NCI-H510A treated with DMSO at 0.1 percent for 48 hours (cell line): ENCODE measurements around the gene GPATCH1.
A peak's percentile ranks its signal among the peaks of the same experiment; 100 is the strongest.

Source experiments
- DNase-seq: peaks from one replicate; lab custom pipeline; 2025; lab: John Stamatoyannopoulos, UW

Gene GPATCH1

GRCh38 chr19:33063753-33064457 lies 17.1 kb upstream of the GPATCH1 start:
- no peak for DNase-seq

GRCh38 chr19:33064458-33064791 lies 16.6 kb upstream of the GPATCH1 start:
- no peak for DNase-seq

- DNase-seq = peak; percentile 71
Observed at GRCh38 chr19:33064792-33065550, 16.0 kb upstream of the GPATCH1 start, which contains the start of gene RHPN2. Gene RHPN2 (minus strand): TSS chr19:33064888. CDS start chr19:33064852, 36 bp downstream.

DNA sequence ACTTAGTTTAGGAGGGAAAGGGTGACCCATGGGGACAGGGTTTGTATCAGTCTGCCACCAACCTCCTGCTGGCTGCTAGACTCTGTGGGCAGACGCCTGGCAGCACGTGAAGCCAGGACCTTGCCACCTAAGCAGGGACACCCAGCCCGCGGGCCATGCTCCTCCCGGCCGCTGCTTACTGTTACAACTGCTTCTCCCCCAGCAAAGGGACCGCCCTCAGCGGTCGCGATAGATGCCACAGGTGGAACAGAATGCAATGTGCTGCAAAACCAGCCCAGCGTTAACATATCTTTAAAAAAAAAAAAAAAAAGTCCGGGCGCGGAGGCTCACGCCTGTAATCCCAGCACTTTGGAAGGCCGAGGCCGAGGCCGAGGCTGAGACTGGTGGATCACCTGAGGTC lies 14.4 kb upstream of the GPATCH1 start:
- no peak for DNase-seq

GRCh38 chr19:33067121-33067520 lies 13.9 kb upstream of the GPATCH1 start:
- no peak for DNase-seq

- DNase-seq = no peak
Observed at GRCh38 chr19:33071887-33072286, 9.1 kb upstream of the GPATCH1 start.

- DNase-seq = no peak
Observed at GRCh38 chr19:33075519-33075918, 5.5 kb upstream of the GPATCH1 start.

GRCh38 chr19:33085570-33086128 lies 4.7 kb downstream of the GPATCH1 start:
- DNase-seq = no peak

- no peak for DNase-seq
Observed at GRCh38 chr19:33086955-33087354, 6.0 kb downstream of the GPATCH1 start.

DNA sequence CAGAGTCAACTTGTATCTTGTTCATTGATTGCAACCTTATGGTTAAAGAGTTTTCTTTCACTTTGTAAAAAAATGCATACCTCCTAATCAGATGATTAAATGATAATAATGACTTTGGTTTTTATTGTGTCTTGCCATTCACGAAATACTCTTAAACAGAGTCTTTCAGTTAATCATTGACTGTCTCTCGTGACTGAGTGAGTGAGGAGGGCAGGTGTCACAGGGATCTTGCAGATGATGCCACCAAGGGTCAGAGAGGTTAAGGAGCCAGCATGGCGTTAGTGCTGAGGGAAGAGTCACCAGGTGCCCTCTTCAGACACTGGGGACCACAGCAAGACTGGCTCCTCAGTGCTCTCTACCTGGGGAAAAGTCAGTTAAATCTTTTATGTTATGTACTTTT lies 8.0 kb downstream of the GPATCH1 start:
- DNase-seq = no peak

- DNase-seq = no peak
Observed at GRCh38 chr19:33090179-33090578, 9.2 kb downstream of the GPATCH1 start.

DNA sequence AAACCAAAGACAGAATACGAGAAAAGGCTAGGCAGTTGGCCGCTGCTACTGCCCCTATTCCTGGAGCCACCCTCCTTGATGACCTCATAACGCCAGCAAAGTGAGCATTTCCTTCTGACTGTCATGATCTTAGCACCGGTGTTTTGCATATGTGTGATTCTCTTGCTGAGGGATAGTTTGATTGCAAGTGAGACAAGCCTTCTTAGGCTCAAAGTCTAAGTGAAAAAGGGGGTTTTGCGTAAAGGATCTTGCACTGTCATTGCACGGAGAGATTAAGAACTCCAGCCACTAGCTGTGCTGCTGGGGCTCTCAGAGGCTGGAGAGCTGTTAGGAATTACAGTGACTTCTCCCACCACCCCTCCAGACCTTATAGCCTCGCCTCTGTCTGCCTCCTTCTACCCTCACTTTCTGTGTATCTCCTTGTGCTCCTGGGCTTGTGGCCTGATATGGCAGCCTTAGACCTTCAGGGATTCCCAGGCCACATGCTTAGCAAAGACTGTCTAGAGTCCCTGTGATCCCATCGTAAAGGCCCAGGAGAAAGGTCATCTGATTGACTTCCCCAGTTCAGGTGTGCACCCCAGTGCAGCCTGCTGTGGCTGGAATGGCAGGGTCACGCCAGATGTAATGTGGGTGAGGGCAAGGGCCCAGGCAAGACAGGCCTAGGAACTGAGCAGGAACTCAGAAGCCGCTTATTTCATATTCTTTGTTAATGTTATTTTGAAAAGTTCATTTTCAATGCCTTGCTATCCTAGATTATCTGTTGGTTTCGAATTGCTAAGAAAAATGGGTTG lies 12.6 kb downstream of the GPATCH1 start:
- no peak for DNase-seq

DNA sequence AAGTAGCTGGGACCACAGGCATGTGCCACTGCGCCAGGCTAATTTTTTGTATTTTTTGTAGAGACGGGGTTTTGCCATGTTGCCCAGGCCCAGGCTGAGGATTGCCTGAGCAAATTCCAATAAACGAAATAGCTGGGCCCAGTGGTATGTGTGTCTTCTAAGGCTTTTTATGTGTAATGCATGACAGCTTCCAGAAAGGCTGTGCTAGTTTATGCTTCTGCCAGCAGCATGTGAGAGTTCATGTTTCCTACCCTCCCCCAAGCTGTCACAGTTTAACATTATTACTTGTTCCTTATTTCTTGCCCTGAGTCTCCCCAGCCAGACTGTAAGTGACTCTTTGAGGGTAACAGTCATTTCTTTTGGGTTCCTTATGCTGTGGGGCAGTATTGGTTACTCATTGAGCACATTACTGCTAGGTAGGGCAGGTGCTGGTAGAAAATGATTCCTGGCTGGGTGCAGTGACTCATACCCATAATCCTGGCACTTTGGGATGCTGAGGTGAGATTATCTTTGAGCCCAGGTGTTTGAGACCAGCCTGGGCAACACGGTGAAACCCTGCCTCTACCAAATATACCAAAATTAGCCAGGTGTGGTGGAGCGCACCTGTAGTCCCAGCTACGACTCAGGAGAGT lies 13.6 kb downstream of the GPATCH1 start:
- no peak for DNase-seq

- DNase-seq = no peak
Observed at GRCh38 chr19:33096005-33096404, 15.0 kb downstream of the GPATCH1 start.

- DNase-seq = no peak
Observed at GRCh38 chr19:33098055-33098534, 17.1 kb downstream of the GPATCH1 start.

DNA sequence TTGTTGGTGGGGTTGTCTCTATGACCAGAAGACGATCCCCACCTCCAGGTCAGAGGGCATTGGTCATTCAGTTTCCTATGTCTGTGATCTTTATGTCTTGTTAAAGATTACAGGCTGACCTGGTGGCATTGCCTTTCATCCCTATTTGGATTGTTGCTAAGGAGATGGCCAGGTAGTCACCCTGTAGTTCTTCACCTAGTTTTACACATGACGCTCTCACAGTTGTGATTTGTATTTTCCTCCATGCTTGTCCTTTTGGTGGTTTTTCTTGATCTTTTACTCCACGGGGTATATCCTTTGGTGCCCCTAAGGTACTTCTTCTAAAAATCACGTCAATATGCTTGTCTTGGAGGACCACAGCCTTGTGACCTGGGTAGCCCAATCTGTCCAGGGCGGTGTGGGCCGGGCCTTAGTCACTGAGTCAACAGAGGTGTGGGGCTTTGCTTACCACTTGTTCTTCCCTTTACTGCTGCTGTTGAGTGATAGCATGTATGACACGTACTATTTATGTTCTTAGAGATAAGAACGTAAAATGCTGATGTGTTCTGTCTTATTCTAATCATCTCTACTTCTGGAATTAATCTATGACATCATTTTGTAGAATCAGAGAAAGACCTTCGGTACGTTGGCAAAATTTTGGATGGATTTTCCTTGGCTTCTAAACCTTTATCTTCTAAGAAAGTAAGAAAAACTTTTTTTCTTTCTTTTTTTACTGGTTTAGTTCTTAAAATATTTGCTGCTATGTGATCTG lies 20.1 kb downstream of the GPATCH1 start:
- no peak for DNase-seq

DNA sequence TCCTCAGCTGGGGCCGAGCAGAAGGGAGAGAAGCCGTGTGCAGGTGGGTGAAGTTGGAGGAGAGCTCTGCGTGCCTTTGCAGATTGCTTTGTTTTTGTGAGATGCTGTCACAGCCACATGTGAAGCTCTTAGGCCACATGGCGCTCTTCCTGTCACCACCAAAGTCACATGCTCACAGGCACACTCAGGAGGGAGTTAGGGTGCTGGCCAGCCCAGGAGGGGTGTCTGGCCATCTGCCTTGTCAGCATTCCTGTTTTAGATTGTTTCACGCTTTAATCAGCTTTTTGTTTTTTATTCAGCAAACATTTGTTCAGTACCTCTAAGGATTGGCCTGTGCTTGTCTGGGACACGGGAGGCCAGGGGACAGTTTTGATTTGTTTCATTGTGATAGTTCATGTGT lies 21.9 kb downstream of the GPATCH1 start:
- no peak for DNase-seq

DNA sequence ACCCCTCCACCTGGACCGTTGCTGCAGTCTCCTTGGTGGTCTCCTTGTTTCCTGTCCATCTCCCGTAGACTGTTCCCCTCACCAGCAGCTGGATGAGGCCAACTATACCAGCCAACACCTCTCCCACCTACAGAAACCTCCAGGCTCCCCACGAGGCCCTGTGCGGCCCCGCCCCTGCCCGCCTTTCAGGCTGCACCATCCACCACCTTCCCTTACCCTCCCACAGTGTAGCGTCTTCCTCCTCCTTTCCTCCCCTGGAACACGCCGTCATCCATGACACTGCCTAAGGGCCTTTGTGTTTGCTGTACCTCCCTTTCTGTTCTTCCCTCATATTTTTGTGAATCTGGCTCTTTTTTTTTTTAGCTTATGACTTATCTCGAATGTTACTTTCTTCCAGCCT lies 27.2 kb downstream of the GPATCH1 start:
- DNase-seq = no peak

DNA sequence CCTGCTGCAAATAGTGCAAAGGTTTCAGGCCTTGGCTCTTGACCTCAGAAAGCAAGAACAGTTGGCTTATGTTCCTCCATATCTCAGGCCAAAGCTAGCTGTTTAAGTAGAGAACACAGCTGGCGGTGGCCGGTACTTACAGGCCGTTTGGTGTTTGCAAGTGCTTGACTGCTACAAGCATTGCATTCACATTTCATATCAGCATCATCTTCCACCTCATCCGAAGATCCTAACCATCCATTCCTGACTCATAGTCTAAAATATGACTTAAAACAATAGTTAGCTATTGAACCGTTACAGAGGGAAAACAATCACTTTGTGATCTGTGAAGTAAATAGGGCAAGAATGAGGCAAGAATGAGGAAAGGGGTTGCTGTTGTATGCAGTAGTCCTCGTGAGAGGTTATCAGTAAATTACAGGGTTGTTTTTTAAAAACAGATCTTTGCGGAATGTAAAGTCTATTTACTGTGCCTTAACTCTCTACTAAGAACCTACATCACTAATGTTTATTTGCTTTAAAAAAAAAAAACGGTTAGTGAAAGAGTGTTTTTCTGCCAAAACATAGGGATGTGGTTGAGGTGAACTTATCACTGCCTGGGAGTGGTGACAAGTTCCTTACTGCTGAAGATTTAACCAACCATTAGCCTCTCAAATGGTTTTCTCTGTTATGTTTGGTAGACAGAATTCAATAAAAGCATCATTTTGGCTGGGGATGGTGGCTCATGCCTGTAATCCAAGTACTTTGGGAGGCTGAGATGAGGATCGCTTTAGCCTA lies 29.3 kb downstream of the GPATCH1 start:
- DNase-seq = no peak

GRCh38 chr19:33111587-33111986 lies 30.6 kb downstream of the GPATCH1 start:
- no peak for DNase-seq
